GM12891 (cell line): ENCODE measurements around the gene MRPS12.

Experiments used
- POLR2A ChIP-seq: IDR thresholded peaks from 2 replicates; pipeline ENCODE4 v1.6.1; 2011; ENCODE audit warnings: low read depth, low read length, control low read depth
- POLR2AphosphoS5 ChIP-seq: IDR thresholded peaks from 2 replicates; pipeline ENCODE4 v1.6.1; 2011; ENCODE audit warnings: low read depth, low read length, control low read depth
- TAF1 ChIP-seq: IDR thresholded peaks from 2 replicates; pipeline ENCODE4 v1.6.1; 2011; ENCODE audit warnings: low read depth, low read length, control low read depth

GRCh38 chr19:38905620-38906019, 25.1 kb upstream of the MRPS12 start:
- TF ChIP-seq POLR2A, result no peak
- TF ChIP-seq POLR2AphosphoS5, result no peak
- no peak for TF ChIP-seq TAF1
